Activated naive CD8-positive, alpha-beta T cell treated with anti-CD3 and anti-CD28 coated beads for 36 hours (primary cell): ENCODE results near the gene FMO1. TPM values are rescaled to one million over a fixed set of nuclear protein-coding genes. Genes with fewer than 3 reads are reported as not detected.
"Not testable (repeated sequence)": the region's sequence is repeated elsewhere in the genome, so short reads cannot be mapped to it uniquely, and the experiment has no call there.

ENCODE experiments used
- DNase-seq: peaks from one replicate; pipeline ENCODE4 v3.0.0; 2021
- H3K27ac Mint-ChIP-seq: one replicate; pipeline ENCODE4 v1.8.0; 2022; ENCODE audit warnings: mild to moderate bottlenecking, moderate library complexity, mixed read lengths
- H3K27me3 Mint-ChIP-seq: one replicate; pipeline ENCODE4 v1.8.0; 2022; ENCODE audit warnings: mild to moderate bottlenecking, mixed read lengths
- H3K36me3 Mint-ChIP-seq: one replicate; pipeline ENCODE4 v1.8.0; 2021; ENCODE audit warnings: mild to moderate bottlenecking, mixed read lengths
- H3K4me1 Mint-ChIP-seq: one replicate; pipeline ENCODE4 v1.8.0; 2021; ENCODE audit warnings: mixed read lengths
- H3K4me3 Mint-ChIP-seq: one replicate; pipeline ENCODE4 v1.8.0; 2022; ENCODE audit warnings: mild to moderate bottlenecking, moderate library complexity, mixed read lengths
- H3K9me3 Mint-ChIP-seq: one replicate; pipeline ENCODE4 v1.8.0; 2022; ENCODE audit warnings: mixed read lengths
- total RNA-seq, 2 experiments: library from RNA; stranded (reverse); gene quantifications; one replicate each; pipeline ENCODE4 v1.2.3, GENCODE V29; 2021

Gene FMO1
- total RNA-seq, 2 experiments from 2014 or later = not detected

- no peaks in the 10 kb centered on the region for H3K9me3 Mint-ChIP-seq
- DNase-seq = no peak
- H3K27ac Mint-ChIP-seq = no peak overlapping the region
- H3K4me1 Mint-ChIP-seq = peaks cover 7% of the 10 kb centered on the region
- H3K36me3 Mint-ChIP-seq = no peaks in the 10 kb centered on the region
- H3K4me3 Mint-ChIP-seq = no peak overlapping the region
- H3K27me3 Mint-ChIP-seq = peaks cover 32% of the 10 kb centered on the region
These were observed 37.9 kb downstream of the FMO1 start for GRCh38 chr1:171286032-171286705.

- peaks cover 7% of the 10 kb centered on the region for H3K4me1 Mint-ChIP-seq
- H3K27ac Mint-ChIP-seq = no peak overlapping the region
- H3K27me3 Mint-ChIP-seq = peaks cover 24% of the 10 kb centered on the region
- H3K9me3 Mint-ChIP-seq = no peaks in the 10 kb centered on the region
- no peak overlapping the region for H3K4me3 Mint-ChIP-seq
- DNase-seq = no peak
- no peaks in the 10 kb centered on the region for H3K36me3 Mint-ChIP-seq
These were observed 42.3 kb downstream of the FMO1 start for GRCh38 chr1:171290621-171291020.

DNA sequence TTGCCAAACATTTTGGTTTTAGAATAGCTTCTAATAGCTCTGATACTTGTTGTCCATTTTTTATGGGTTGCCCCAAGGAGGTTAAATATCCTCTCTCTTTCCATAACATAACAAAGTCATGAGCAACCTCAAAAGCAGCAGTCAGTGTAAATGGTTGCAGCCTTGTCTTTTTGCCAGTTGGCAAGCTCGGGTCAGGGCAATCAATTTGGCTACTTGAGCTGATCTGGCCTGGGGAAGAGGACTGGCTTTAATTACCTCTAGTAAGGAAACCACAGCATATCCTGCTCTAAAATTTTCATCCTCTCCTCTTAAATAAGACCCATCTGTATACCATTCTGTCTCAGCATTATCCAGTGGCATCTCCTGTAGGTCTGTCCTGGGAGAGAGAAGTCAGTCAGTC is 44.5 kb downstream of the FMO1 start:
- no peaks in the 10 kb centered on the region for H3K36me3 Mint-ChIP-seq
- H3K4me1 Mint-ChIP-seq = no peaks in the 10 kb centered on the region
- H3K27me3 Mint-ChIP-seq = peaks cover 17% of the 10 kb centered on the region
- H3K27ac Mint-ChIP-seq = no peak overlapping the region
- no peak overlapping the region for H3K4me3 Mint-ChIP-seq
- H3K9me3 Mint-ChIP-seq = no peaks in the 10 kb centered on the region
- DNase-seq = no peak

DNA sequence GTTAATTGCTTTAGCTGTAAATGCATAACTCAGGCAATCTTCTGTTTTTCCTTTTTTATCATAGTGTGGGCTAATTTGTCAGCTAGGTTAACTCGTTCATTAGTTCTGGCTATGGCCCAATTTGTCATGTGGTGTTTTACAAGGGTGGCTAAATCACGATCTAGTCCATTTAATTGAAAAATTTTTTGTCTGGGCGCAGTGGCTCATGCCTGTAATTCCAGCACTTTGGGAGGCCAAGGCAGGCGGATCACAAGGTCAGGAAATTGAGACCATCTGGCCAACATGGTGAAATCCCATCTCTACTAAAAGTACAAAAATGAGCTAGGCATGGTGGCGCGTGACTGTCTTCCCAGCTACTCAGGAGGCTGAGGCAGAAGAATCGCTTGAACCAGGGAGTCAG is 47.1 kb downstream of the FMO1 start:
- H3K4me1 Mint-ChIP-seq, H3K9me3 Mint-ChIP-seq, H3K4me3 Mint-ChIP-seq, H3K36me3 Mint-ChIP-seq, H3K27ac Mint-ChIP-seq, DNase-seq: not testable (repeated sequence)
- peaks cover 13% of the 10 kb centered on the region for H3K27me3 Mint-ChIP-seq

DNA sequence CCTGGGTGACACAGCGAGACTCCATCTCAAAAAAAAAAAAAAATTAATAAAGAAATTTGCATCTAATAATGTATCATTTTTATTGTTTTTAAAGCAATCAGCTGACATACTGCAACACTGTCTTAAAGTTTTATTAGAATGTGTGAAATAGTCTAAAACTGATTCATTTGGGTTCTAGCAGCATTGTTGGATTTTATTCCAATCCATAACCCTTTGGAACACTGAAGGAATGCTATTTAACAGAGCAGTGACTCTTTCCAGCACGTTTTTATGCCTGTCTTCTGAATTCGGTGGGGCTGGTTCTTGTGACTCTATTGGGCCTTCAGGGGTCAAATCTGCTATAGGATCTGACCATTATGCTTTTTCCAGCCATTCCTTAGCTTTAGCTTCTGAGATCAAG is 47.5 kb downstream of the FMO1 start:
- Mint-ChIP-seq H3K9me3 (peaks cover 7% of the 10 kb centered on the region), H3K36me3 (no peaks in the 10 kb centered on the region), H3K4me1 (no peaks in the 10 kb centered on the region), H3K4me3 (no peak overlapping the region), H3K27ac (no peak overlapping the region), H3K27me3 (peaks cover 13% of the 10 kb centered on the region)
- DNase-seq = no peak

GRCh38 chr1:171296897-171297296 is 48.6 kb downstream of the FMO1 start:
- no peak overlapping the region for H3K27ac Mint-ChIP-seq
- H3K36me3 Mint-ChIP-seq = peaks cover 3% of the 10 kb centered on the region
- H3K9me3 Mint-ChIP-seq = peaks cover 18% of the 10 kb centered on the region
- peaks cover 17% of the 10 kb centered on the region for H3K27me3 Mint-ChIP-seq
- no peak overlapping the region for H3K4me3 Mint-ChIP-seq
- no peaks in the 10 kb centered on the region for H3K4me1 Mint-ChIP-seq
- no peak for DNase-seq

DNA sequence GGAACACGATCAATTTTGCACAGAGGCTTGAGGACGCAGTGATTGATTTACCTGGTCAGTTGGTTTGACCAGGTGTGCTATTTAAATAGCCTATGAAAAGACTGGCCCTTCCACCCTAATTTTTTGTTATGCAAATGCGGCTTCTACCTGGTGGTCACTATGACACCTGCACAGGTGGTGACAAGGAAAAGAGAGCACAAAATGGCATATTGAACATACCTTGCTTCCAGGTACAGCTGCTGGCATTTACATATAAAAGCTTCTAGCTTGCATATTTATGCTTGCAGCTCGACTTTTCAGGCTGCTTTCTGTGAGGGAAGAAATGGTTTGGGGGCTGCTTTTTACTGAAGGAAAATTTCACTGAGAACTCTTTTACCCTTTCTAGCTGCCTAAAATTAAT is 50.4 kb downstream of the FMO1 start:
- peaks cover 3% of the 10 kb centered on the region for H3K36me3 Mint-ChIP-seq
- no peak overlapping the region for H3K4me3 Mint-ChIP-seq
- H3K9me3 Mint-ChIP-seq = peaks cover 22% of the 10 kb centered on the region
- no peaks in the 10 kb centered on the region for H3K4me1 Mint-ChIP-seq
- H3K27ac Mint-ChIP-seq = no peak overlapping the region
- H3K27me3 Mint-ChIP-seq = peaks cover 14% of the 10 kb centered on the region
- no peak for DNase-seq

DNA sequence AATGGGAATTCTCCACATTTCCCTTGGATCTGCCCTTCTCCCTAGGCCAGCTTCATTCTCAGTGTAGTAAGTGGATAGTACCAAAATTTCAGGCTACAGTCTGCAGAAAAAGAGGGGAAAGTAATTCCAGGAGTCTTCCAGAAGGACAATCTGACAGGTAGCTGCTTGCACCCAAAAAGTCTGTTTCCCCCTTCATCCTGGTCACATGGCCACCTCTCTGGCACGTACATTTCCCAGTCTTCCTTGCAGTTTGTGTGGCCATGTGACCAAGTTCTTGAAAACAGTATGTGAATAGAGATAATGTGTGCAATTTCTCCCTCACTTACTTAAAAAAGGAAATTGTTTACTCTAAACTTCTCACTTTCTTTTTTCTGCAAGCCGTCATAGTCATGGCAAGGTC is 51.0 kb downstream of the FMO1 start:
- H3K27ac Mint-ChIP-seq = no peak overlapping the region
- peaks cover 3% of the 10 kb centered on the region for H3K36me3 Mint-ChIP-seq
- peaks cover 22% of the 10 kb centered on the region for H3K9me3 Mint-ChIP-seq
- no peak overlapping the region for H3K4me3 Mint-ChIP-seq
- H3K4me1 Mint-ChIP-seq = no peaks in the 10 kb centered on the region
- peaks cover 14% of the 10 kb centered on the region for H3K27me3 Mint-ChIP-seq
- DNase-seq = no peak

GRCh38 chr1:171300401-171300800 is 52.1 kb downstream of the FMO1 start:
- no peak overlapping the region for H3K4me3 Mint-ChIP-seq
- H3K27me3 Mint-ChIP-seq = peaks cover 5% of the 10 kb centered on the region
- H3K9me3 Mint-ChIP-seq = peaks cover 23% of the 10 kb centered on the region
- no peak overlapping the region for H3K27ac Mint-ChIP-seq
- H3K36me3 Mint-ChIP-seq = peaks cover 3% of the 10 kb centered on the region
- DNase-seq = no peak
- no peaks in the 10 kb centered on the region for H3K4me1 Mint-ChIP-seq

DNA sequence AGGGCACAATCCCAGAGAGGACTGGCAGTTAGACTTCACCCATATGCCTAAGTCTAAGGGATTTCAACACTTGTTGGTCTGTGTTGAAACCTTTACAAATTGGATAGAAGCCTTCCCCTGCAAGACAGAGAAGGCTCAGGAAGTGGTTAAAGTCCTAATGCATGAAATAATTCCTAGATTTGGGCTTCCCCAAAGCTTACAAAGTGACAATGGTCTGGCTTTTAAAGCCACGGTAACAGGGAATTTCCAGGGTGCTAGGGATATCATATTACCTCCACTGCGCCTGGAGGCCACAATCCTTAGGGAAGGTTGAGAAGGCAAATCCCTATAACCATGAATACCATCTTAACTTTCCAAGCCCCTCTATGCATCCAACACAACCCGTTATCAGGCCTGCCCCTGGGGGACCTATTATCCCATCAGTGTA is 62.4 kb downstream of the FMO1 start:
- H3K36me3 Mint-ChIP-seq = no peaks in the 10 kb centered on the region
- H3K9me3 Mint-ChIP-seq = no peaks in the 10 kb centered on the region
- H3K27me3 Mint-ChIP-seq = no peaks in the 10 kb centered on the region
- H3K27ac Mint-ChIP-seq = no peak overlapping the region
- H3K4me3 Mint-ChIP-seq = no peak overlapping the region
- no peak for DNase-seq
- peaks cover 13% of the 10 kb centered on the region for H3K4me1 Mint-ChIP-seq

- no peak overlapping the region for H3K4me3 Mint-ChIP-seq
- H3K4me1 Mint-ChIP-seq = peaks cover 17% of the 10 kb centered on the region
- H3K36me3 Mint-ChIP-seq = no peaks in the 10 kb centered on the region
- H3K9me3 Mint-ChIP-seq = no peaks in the 10 kb centered on the region
- H3K27me3 Mint-ChIP-seq = no peaks in the 10 kb centered on the region
- H3K27ac Mint-ChIP-seq = no peak overlapping the region
- no peak for DNase-seq
These were observed 63.7 kb downstream of the FMO1 start for GRCh38 chr1:171311771-171312558.

DNA sequence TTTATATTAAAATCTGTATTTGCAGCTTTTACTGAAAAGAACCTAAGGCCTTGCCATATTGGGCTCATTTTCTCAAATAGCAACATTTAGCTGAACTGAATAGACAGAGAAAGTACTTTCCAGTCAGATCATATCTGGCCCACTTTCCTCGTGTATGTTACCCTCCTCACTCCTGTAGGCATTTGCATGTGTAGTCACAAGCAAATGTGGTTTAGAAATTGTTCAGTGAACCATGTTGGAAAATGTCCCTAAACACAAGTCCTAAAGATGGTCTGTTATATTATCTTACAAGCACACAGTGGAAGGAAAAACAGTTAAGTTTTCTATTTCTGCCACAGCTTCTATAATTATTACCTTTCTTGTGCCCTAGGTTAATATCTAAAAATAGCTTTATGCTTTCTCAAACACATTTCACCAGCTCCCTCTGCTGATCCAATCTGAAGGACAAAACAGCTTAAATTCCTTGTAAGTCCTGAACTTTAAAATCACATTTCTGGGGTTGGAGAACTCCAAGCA is 65.1 kb downstream of the FMO1 start:
- Mint-ChIP-seq H3K4me3 (peak overlapping the region; percentile 29), H3K4me1 (peaks cover 17% of the 10 kb centered on the region), H3K27me3 (no peaks in the 10 kb centered on the region), H3K36me3 (no peaks in the 10 kb centered on the region), H3K27ac (peak overlapping the region; percentile 48), H3K9me3 (no peaks in the 10 kb centered on the region)
- DNase-seq = no peak

- Mint-ChIP-seq H3K9me3 (no peaks in the 10 kb centered on the region), H3K27me3 (no peaks in the 10 kb centered on the region), H3K36me3 (peaks cover 2% of the 10 kb centered on the region), H3K4me1 (peaks cover 17% of the 10 kb centered on the region), H3K27ac (peak within 1 kb of the TSS; percentile 82), H3K4me3 (peak within 1 kb of the TSS; percentile 77)
- DNase-seq = peak; percentile 76
These were observed 65.6 kb downstream of the FMO1 start, which contains the start of gene FMO4 for GRCh38 chr1:171313835-171314320. TSS of gene FMO4 (plus strand) at chr1:171314183. CDS start at chr1:171319826, 5,643 bp downstream.

- no peak for DNase-seq
- no peak overlapping the region for H3K27ac Mint-ChIP-seq
- peaks cover under 1% of the 10 kb centered on the region for H3K4me1 Mint-ChIP-seq
- H3K4me3 Mint-ChIP-seq = no peak overlapping the region
- H3K9me3 Mint-ChIP-seq = no peaks in the 10 kb centered on the region
- no peaks in the 10 kb centered on the region for H3K27me3 Mint-ChIP-seq
- H3K36me3 Mint-ChIP-seq = peaks cover 14% of the 10 kb centered on the region
These were observed 81.0 kb downstream of the FMO1 start for GRCh38 chr1:171329251-171329650.

DNA sequence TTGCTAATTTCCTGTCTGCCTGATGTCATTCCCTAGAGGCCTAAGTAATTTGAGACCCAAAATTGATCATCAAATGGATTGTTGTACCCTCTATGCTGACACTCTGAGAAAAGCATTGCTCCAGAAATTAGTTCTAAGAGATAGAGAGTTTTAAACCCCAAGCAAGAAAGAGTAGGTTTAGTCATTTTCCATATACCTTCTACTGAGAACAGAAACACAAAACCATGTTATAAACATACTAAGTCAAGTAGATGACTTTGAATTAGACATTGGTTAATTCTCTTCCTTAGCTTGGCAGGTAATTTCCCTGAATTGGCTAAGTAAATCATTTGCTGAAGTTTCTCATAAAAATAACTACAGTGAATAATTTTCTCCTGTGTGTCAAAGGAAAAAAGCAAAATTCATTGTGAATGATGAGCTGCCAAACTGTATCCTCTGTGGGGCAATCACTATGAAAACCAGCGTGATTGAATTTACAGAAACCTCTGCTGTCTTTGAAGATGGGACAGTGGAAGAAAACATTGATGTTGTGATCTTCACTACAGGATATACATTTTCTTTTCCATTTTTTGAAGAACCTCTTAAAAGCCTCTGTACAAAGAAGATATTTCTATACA is 85.8 kb downstream of the FMO1 start:
- no peaks in the 10 kb centered on the region for H3K27me3 Mint-ChIP-seq
- H3K27ac Mint-ChIP-seq = no peak overlapping the region
- no peak overlapping the region for H3K4me3 Mint-ChIP-seq
- DNase-seq = no peak
- H3K9me3 Mint-ChIP-seq = no peaks in the 10 kb centered on the region
- H3K4me1 Mint-ChIP-seq = peaks cover 3% of the 10 kb centered on the region
- H3K36me3 Mint-ChIP-seq = peaks cover 11% of the 10 kb centered on the region
